ENCODE data around the gene NUP37.

DNA sequence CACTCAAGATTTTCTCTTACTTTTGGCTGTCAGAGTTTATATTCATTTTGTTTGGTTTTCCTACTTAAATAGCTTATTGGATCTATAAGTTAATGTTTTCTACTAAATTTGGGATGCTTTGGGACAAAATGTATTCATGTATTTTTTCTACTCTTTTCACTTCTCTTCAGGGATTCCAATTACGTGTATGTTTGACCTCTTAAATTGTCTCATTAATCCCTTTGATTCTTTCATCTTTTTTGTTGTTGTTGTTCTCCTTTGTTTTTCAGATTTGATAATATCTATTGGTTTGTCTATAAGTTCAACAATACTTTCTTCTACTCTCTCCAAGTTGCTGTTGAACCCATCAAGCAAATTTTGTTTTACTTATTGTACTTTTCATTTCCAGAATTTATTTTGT lies 43.5 kb upstream of the NUP37 start:
- TF ChIP-seq, protein P1, sequence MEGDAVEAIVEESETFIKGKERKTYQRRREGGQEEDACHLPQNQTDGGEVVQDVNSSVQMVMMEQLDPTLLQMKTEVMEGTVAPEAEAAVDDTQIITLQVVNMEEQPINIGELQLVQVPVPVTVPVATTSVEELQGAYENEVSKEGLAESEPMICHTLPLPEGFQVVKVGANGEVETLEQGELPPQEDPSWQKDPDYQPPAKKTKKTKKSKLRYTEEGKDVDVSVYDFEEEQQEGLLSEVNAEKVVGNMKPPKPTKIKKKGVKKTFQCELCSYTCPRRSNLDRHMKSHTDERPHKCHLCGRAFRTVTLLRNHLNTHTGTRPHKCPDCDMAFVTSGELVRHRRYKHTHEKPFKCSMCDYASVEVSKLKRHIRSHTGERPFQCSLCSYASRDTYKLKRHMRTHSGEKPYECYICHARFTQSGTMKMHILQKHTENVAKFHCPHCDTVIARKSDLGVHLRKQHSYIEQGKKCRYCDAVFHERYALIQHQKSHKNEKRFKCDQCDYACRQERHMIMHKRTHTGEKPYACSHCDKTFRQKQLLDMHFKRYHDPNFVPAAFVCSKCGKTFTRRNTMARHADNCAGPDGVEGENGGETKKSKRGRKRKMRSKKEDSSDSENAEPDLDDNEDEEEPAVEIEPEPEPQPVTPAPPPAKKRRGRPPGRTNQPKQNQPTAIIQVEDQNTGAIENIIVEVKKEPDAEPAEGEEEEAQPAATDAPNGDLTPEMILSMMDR (IDR thresholded peaks at IDR 0.05): no peak
- TF ChIP-seq ZFX (IDR thresholded peaks at IDR 0.05; ENCODE audit: borderline replicate concordance): no peak

Measured in 22Rv1 (cell line).